Chondrocyte (in vitro differentiated cells): ENCODE results near the gene NBAS. TPM values are rescaled to one million over a fixed set of nuclear protein-coding genes. Genes with fewer than 3 reads are reported as not detected.

Experiments used
- DNase-seq: peaks from one replicate; pipeline ENCODE4 v3.0.0; 2021; ENCODE audit warnings: mixed read lengths, low spot score
- H3K27ac Mint-ChIP-seq: one replicate; pipeline ENCODE4 v1.8.0; 2021; ENCODE audit warnings: mild to moderate bottlenecking, moderate library complexity, mixed read lengths; ENCODE audit not compliant: unreplicated experiment
- H3K27me3 Mint-ChIP-seq: 2 replicates; pipeline ENCODE4 v1.8.0; 2021; ENCODE audit warnings: low read depth, mixed read lengths
- H3K36me3 Mint-ChIP-seq: 2 replicates; pipeline ENCODE4 v1.8.0; 2021; ENCODE audit warnings: low read depth, mixed read lengths
- H3K4me1 Mint-ChIP-seq: 2 replicates; pipeline ENCODE4 v1.8.0; 2021; ENCODE audit warnings: low read depth, mild to moderate bottlenecking, mixed read lengths
- H3K4me3 Mint-ChIP-seq: one replicate; pipeline ENCODE4 v1.8.0; 2021; ENCODE audit warnings: mild to moderate bottlenecking, moderate library complexity, mixed read lengths; ENCODE audit not compliant: unreplicated experiment
- H3K9me3 Mint-ChIP-seq: 2 replicates; pipeline ENCODE4 v1.8.0; 2021; ENCODE audit warnings: low read depth, mixed read lengths
- CTCF ChIP-seq: fragments of 200-600 bp; sonication (generic); IDR thresholded peaks from 2 replicates; pipeline ENCODE4 v1.5.0; 2021; ENCODE audit warnings: antibody characterized with exemption, mild to moderate bottlenecking, moderate library complexity
- total RNA-seq: library from RNA; stranded (reverse); gene quantifications from 3 replicates; pipeline ENCODE4 v1.2.1, GENCODE V29; 2021

Gene NBAS
- total RNA-seq, 1 donor from 2014 or later: 47.6 TPM

GRCh38 chr2:15460112-15460620 lies 101.0 kb downstream of the NBAS start:
- H3K36me3 Mint-ChIP-seq: peaks cover 31% of the 10 kb centered on the region
- no peak overlapping the region for H3K4me3 Mint-ChIP-seq
- DNase-seq: no peak
- TF ChIP-seq CTCF: no peak
- H3K9me3 Mint-ChIP-seq: no peaks in the 10 kb centered on the region
- H3K27me3 Mint-ChIP-seq: no peaks in the 10 kb centered on the region
- peaks cover 2% of the 10 kb centered on the region for H3K4me1 Mint-ChIP-seq
- H3K27ac Mint-ChIP-seq: no peak overlapping the region

GRCh38 chr2:15458277-15458676 lies 102.9 kb downstream of the NBAS start:
- no peak for DNase-seq
- Mint-ChIP-seq H3K36me3 (peaks cover 20% of the 10 kb centered on the region), H3K27ac (no peak overlapping the region), H3K4me1 (peaks cover 2% of the 10 kb centered on the region), H3K4me3 (no peak overlapping the region), H3K27me3 (no peaks in the 10 kb centered on the region), H3K9me3 (no peaks in the 10 kb centered on the region)
- no peak for TF ChIP-seq CTCF

GRCh38 chr2:15457868-15458267 lies 103.3 kb downstream of the NBAS start:
- Mint-ChIP-seq H3K27ac (no peak overlapping the region), H3K36me3 (peaks cover 20% of the 10 kb centered on the region), H3K9me3 (no peaks in the 10 kb centered on the region), H3K27me3 (no peaks in the 10 kb centered on the region), H3K4me3 (no peak overlapping the region), H3K4me1 (peaks cover 2% of the 10 kb centered on the region)
- DNase-seq: no peak
- no peak for TF ChIP-seq CTCF

GRCh38 chr2:15456352-15456751 lies 104.8 kb downstream of the NBAS start:
- H3K36me3 Mint-ChIP-seq: peaks cover 24% of the 10 kb centered on the region
- no peak overlapping the region for H3K4me3 Mint-ChIP-seq
- H3K9me3 Mint-ChIP-seq: no peaks in the 10 kb centered on the region
- H3K27ac Mint-ChIP-seq: no peak overlapping the region
- no peak for TF ChIP-seq CTCF
- DNase-seq: no peak
- peaks cover 2% of the 10 kb centered on the region for H3K4me1 Mint-ChIP-seq
- no peaks in the 10 kb centered on the region for H3K27me3 Mint-ChIP-seq

- DNase-seq: no peak
- H3K36me3 Mint-ChIP-seq: peaks cover 16% of the 10 kb centered on the region
Measured at GRCh38 chr2:15450808-15451207, 110.3 kb downstream of the NBAS start.

More at GRCh38 chr2:15450808-15451207, 110.3 kb downstream of the NBAS start:
- TF ChIP-seq CTCF: no peak
- peaks cover 19% of the 10 kb centered on the region for H3K4me1 Mint-ChIP-seq
- H3K27me3 Mint-ChIP-seq: no peaks in the 10 kb centered on the region
- no peak overlapping the region for H3K4me3 Mint-ChIP-seq
- peaks cover 8% of the 10 kb centered on the region for H3K9me3 Mint-ChIP-seq
- no peak overlapping the region for H3K27ac Mint-ChIP-seq
